Activated CD8-positive, alpha-beta memory T cell treated with anti-CD3 and anti-CD28 coated beads for 24 hours (primary cell): Measurements from ENCODE around the gene RNMT.
"Not testable (repeated sequence)": the region's sequence is repeated elsewhere in the genome, so short reads cannot be mapped to it uniquely, and the experiment has no call there.

ENCODE experiments used
- DNase-seq: peaks from one replicate; pipeline ENCODE4 v3.0.0-alpha.2; 2020

The RNMT gene

DNA sequence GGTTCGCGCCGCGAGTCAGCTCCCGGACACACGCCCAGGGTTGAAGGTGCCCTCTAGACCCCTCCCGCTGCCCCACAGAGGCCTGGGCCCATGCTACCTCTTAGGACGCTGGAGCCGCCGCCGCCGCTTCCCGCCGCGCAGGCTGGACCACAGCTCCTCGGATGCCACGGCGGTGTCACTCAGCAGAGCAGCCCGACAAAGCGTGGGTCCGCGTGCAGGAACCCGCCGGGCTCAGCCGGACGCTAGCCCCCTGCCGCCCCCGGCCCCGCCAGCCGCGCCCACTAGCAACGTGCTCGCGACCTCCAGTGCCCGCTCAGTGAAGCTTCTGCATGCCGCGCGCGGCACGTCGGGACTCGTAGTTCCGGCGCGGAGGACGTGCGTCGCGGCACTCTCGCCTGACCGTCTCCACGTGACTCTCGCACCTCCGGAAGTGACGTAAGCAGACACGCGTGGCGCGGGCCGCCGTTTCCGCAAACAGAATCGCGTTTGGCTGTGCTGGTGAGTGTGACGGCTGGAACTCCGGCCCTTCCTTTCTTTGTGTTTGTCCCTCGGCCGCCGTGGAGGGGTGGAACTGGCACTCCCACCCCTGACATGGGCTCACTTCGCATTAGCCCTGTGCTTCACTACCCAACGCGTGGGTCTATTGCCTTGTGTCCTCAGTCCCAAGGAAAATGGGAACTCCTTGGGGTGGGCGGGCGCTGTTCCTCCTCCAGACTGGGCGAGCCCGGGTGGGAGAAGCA is at the start of gene RNMT, which contains the start of gene FAM210A:
RNMT (plus strand) TSS at position 442 of the 740 bp plus-strand sequence. CDS start 4,845 bp downstream, outside the sequence.
FAM210A (minus strand) TSS at position 327 of the 740 bp plus-strand sequence. CDS start 44,481 bp downstream, outside the sequence.
- DNase-seq, result peak; percentile 94

DNA sequence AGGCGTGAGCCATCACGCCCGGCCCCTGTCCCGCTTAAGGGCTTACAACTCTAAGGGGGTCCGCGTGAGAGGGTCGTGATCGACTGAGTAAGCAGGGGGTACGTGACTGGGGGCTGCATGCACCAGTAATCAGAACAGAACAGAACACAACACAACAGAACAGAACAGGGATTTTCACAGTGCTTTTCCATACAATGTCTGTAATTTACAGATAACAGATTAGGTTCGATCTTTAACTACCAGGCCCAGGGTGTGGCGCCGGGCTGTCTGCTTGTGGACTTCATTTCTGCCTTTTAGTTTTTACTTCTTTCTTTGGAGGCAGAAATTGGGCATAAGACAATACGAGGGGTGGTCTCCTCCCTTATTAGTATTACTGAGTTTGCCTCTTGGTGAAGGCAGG is 49.1 kb upstream of the RNMT start:
- DNase-seq, result not testable (repeated sequence)

DNA sequence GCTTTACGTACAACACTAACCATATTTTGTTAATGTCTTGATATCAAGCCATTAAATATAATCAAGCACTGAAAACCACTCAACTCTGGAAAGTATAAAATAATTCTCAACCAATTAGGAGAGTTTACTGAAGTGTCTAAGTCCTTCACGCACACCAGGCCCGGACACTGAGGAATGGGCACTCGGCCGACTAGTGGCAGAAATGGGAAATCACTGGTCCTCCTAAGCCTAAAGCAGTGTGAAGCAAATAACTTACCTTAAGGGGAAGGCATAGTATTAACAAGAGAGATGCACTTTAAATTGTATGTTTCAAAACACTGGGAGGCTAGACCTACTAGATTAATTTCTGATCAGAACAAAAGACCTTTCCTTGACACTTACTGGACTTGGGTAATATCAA is 45.9 kb upstream of the RNMT start:
- DNase-seq, result no peak

DNA sequence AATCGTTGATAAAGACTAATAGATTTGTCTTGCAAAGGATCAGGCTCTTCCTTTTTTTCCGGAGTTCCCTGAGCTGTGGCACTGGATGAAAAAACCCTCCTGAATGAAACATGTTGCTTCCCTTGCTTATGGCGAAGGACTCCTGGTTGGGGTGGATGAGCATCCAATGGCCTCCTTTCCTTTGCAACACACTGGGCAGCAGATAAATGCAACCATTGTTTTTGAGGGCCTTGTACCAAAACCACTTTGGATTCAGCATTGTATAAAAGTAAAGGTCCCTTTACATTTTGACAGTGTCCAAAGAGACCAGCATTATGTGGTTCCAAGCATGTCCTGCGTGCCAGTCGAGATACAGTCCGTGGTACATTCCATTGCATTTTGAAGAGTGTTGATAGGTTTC is 44.8 kb upstream of the RNMT start:
- no peak for DNase-seq

DNA sequence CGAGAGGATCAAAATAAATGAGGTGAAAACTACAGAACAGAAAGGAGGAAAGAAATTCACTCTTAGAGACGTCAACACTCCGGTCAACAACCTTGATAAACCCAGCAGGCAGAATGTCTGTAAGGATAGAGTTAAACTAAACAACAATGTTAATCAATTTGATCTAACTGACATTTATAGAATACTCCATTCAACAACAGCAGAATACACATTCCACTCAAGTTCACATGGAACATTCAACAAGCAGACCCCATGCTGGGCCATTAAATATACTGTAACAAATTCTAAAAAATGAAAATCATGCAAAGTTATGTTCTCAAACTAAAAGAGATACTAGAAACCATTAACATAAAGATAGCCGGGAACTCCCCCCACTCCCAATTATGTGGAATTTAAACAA is 41.9 kb upstream of the RNMT start:
- DNase-seq, result no peak

DNA sequence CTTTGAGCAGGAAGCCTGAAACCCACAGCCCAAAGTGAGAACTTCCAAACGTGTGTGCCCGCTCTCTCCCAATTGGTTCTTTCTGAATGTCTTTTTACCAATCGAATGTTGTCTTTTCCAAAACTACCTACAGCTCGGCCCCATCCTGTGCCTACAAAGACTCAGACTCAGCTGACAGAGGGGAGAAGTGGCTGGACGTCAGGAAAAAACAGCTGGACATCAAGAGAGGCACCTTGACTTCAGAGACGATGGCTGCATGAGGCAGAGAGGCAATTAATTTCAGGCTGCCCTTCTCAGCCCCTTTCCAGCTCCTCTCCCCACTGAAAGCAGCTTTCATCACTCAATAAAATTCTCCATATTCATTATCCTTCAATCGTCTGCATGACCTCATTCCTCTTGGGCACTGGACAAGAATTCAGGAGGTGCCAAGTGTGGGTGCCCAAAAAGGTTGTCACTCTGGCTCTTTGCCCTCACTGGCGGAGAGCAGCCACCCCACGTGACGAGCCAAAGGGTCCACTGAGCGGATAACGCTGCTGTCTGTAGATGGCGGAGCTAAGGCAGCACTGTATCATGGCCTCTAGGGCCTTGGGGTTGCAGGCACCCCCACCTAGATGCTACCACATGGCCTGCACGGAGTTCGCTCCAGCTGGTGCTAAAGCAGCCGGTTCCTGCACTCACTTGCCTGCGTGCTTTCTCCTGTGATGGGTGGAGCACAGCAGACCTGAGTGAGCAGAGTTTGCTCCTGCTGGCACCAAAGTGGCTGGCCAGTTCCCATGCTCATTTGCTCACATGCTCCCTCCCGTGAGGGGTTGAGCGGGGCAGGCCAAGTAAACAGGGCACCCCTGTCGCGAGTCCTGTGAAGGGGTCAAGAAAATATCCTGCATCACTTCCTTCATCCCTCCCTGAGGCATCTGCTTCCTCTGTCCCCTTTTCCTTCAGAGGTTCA is 38.0 kb upstream of the RNMT start:
- no peak for DNase-seq

DNA sequence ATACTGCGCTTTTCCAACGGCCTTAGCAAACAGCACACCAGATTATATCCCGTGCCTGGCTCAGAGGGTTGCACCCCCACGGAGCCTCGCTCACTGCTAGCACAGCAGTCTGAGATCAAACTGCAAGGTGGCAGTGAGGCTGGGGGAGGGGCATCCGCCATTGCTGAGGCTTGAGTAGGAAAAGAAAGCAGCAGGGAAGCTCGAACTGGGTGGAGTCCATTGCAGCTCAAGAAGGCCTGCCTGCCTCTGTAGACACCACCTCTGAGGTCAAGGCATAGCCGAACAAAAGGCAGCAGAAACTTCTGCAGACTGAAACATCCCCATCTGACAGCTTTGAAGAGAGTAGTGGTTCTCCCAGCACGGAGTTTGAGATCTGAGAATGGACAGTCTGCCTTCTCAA is 36.4 kb upstream of the RNMT start:
- DNase-seq, result not testable (repeated sequence)

DNA sequence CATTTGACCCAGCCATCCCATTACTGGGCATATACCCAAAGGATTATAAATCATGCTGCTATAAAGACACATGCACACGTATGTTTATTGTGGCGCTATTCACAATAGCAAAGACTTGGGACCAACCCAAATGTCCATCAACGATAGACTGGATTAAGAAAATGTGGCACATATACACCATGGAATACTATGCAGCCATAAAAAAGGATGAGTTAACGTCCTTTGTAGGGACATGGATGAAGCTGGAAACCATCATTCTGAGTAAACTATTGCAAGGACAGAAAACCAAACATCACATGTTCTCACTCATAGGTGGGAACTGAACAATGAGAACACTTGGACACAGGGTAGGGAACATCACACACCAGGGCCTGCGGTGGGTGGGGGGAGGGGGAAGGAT is 31.1 kb upstream of the RNMT start:
- DNase-seq, result not testable (repeated sequence)

DNA sequence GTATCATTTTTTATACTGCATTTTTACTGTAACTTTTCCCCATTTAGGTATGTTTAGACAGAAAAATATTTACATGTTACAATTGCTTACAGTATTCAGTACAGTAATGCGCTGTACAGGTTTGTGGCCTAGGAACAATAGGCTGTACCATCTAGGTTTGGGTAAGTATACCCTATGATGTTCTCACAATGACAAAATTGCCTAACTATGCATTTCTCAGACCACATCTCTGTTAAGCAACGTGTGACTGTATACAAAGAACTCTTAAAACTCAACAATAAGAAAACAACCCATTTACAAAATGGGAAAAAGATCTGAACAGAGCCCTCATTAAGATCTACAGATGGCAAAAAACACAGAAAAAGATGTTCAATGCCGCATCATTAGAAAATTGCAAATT is 29.5 kb upstream of the RNMT start:
- no peak for DNase-seq

DNA sequence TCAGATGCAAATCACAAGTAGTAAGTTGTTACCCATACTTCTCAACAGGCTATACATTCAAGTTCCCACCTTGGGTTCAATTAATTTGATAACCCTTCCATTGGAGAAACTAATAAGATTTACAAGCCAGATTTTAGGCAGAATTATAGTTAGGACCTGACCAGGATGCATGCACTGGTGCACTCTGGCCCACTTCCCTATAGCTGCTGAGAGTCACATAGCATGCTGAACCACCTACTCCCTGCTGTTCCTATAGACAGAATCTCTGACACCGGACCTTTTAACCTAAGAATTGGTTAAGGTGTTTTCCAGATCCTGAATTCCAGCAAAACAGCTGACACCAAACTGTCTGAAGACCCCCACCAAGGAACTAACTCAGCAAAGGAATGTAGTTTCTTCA is 26.3 kb upstream of the RNMT start:
- no peak for DNase-seq

DNA sequence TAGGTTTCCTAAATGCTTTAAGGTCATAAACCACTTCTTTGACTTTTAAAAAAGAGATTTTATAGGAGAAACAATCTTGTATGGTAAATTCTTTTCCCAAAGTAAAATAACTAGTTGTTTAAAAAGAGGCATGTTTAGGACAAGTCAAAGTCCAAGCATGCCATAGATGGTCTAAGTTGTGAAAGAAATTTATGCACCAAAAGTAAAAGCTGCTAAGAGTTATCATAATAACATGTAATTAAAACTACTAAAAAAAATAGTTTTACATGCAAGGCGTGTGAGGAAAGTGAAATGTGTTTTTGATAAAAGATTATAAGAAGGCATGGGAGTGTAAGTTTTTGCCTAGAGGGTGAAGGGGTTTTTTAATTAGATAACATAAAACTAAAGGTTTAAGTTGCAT is 22.6 kb upstream of the RNMT start:
- no peak for DNase-seq

DNA sequence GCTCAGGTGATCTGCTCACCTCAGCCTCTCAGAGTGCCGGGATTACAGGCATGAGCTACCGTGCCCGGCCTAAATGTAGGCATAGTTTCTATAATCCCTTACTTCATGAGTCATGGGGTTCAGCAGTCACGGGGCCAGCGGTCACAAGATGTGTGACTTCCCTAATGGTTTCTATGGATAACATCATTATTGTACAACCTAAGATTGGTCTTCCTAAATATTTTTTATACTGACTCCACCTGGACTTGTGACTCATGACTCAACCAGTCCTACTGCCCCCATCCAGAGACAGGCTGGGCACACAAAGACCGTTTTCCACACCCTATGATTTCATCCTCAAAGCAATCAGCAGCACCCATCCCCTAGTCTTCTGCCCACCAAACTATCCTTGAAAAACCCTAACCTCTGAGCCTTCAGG is 16.1 kb upstream of the RNMT start:
- no peak for DNase-seq

DNA sequence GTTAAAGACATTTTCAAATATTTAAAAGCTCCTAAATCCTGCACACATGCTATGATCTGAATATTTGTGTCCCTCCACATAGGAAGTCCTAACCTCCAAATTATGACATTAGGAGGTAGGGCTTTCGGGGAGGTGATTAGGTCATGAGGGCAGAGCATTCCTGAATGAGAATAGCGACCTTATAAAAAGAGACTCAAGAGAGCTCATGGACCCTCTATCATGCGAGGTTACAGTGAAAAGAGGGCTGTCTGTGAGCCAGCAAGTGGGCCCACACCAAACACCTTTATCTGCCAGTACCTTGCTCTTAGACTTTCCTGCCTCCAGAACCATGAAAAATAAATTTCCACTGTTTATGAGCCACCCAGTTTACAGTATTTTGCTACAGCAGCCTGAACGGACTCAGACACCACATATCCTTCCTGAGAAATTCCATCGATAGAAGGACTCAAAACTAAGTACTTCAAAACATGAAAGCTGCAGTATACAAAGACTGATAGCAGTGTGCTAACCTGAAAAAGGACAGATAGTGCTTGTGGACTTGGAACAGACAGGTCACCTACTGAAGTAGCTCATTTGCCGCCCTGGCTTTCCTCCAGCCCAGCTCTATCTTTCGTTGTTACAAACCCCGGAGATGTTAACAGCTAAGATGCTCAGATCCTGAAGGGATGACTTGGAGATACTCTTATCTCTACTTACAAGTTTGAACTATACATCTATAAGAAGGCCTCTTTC is 13.9 kb upstream of the RNMT start:
- no peak for DNase-seq

DNA sequence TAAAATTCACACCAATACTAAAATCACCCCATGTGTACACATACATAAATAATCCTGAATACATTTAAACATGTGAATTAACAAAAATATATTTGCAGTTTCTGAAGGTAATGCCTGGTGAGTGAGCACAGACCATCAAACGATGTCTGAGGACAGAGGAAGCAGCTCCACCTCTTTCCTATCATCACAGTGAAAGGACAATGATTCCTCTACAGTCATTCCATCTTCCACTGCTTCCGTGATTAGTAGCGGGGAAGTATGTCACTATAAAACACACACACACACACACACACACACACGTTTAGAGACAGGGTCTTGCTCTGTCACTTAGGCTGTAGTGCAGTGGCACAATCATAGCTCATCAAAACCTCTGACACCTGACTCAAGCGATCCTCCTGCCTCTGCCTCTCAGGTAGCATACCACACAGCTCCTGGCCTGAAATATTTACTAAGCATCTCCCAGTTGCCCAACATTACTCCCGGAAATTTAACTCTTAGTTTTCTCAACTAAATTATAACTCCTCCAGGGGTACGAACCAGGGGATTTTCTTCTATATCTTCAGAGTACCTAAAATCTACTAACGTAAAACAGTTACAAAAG is 12.9 kb upstream of the RNMT start:
- no peak for DNase-seq

DNA sequence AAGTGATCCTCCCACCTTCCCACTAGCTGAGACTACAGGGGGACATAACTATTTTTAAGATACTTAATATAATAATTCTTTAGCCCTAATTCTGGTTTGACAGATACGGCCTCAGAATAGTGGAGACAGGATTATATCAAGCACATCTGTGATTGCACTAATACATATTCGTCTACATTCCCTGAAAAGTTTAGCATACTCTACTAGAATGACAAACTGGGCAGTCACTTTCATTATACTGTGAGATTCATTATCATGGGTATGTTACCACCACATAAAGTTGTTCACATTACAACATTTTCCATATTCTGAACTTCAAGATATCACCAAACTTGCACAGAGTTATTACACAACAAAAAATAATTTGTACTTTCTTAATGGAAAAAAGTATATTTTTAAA is 11.1 kb upstream of the RNMT start:
- DNase-seq, result no peak

DNA sequence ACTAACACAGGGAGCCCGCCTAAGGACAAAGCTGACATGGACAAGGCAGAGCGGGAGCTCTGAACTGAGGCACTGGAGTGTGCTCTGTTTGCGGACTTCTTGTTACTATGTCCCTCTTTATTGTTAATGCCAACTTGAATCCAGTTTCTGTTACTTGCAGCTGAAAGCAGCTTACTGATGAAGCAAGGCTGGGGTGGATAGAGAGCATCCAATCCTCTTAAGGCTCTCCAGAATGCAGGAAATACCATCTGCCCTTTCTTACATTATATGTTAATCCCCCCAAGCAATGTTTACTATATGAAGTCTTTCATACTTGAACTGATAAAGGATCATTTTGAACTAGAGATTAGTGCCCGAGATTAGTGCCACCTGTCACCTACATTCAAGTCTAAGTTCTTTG is 9.6 kb upstream of the RNMT start:
- DNase-seq, result no peak

DNA sequence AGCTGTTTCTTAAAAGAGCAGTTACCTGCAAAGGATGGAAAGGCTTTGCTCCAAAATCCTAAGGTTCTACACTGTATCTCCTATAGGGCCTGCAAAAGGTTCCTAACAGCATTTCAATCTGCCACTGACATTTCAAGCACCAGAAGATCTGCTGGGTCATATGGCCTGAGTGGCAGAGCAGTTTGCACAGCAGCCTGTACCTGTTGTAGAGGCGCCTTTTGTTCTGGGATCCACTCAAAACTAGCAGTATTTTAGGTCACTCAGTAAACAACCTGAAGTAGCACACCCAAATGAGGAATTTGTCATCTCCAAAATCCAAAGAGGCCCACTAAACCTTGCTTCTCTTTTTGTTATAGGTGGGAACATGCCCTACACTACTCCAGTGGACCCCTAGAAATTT is 6.3 kb upstream of the RNMT start:
- DNase-seq, result no peak

DNA sequence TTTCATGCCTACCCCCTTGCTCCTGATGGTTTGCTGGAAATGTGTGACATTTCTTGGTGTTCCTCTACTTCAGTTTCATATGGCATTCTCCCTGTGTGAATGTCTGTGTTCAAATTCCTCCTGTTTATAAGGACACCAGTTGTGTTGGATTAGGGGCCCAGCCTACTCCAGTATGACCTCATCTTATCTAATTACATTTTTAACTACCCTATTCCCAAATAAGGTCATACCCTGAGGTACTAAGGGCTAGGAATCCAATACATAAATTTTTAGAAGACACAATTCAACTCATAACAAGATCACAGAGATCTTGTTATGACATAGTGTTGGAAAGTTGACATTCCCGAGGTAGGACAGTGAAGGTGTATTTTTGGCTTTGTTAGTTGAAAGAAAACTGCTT is 5.6 kb upstream of the RNMT start:
- DNase-seq, result no peak

DNA sequence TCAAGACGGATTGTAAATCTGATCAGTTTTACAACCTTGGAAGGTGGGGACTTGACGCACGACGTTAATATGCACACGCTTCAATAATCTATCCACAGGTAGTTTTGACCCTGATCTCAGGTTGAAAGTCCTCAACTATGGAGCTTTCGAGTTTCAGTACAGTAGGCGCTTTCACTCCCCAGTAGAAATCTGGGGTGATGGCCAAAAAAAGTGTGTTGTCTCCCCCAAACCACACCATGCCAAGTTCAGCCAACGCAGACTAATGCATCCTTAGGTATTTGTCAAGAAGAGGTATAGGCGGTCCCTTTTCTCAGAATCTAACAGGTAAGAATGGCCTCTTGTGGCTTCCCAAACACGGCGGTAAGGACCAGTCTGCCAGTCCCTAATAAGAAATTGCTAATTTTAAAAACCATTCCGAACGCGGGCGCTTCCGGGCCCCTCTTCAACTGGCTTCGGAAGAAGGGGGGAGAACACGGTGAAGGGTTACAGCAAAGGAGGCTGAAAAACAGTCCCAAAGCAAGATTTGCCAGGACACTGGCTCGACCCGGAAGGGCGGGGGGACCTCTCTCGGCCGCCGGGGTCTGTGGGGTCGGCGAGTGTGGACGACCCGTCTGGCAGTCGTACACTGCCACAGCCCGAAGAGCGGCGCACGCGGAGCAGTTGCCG is 774 bp upstream of the RNMT start:
- no peak for DNase-seq

DNA sequence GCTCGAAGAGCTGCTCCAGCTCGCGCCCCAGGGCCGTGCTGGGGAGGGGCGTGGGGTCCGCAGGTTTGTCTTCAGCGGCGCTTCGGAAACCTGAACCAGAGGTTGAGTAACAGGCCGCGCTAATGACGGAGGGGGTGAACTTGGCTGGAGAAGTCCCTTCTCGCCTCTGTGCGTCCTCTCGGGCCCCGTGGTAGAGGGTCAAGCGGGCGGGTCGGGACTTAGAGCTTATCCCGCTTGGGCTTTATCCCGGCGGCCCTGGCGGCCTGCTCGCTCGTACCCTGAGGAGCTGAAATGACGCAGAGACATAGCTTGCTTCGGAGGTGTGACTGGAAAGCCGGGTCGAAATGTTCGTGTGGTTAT is 479 bp downstream of the RNMT start:
- no peak for DNase-seq

DNA sequence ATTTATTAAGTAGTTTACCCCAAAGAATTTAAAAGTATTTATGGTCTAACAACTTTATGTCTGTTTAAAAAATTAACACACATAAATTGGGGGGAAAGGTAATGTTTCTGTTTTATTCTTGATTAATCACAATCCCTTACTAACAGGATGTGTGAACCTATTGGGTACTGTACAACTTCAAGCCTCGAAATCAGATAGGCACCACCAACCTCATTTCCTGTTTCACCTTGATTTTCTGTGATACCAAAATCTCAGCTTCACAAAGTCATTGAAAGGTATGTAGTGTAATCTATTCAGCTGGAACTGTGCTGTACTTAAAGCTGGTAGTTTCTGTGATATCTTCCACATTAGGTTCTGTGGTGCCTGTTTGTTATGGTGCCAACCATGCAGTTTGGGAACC is 4.0 kb downstream of the RNMT start:
- DNase-seq, result no peak

DNA sequence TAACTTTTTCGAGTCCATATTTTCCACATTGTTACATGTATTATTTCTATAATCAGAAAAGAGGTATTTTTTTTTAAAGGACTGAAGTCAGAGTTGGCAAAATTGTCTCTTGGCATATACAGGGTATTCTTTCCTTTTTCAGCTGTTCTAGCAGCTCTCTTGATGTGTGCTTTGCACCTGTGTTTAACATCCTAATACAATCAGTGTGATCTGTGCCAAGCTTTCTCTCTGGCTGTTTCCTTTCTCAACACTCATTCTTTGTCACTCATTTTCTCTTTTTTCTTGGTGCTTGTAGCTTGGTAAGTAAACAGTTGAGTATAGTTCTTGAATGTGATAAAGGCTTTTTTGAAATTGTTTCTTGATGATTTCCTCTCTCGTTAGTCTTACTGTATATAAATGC is 9.2 kb downstream of the RNMT start:
- DNase-seq, result no peak
